Esophagus muscularis mucosa (tissue), 4 donors: Measurements from ENCODE around the gene PRDM2. TPM values are rescaled to one million over a fixed set of nuclear protein-coding genes. Genes with fewer than 3 reads are reported as not detected.
"Not testable (repeated sequence)": the region's sequence is repeated elsewhere in the genome, so short reads cannot be mapped to it uniquely, and the experiment has no call there.

ENCODE experiments used
- DNase-seq: peaks from one replicate; pipeline ENCODE4 v3.0.0-alpha.2; 2017; ENCODE audit errors: extremely low spot score
- H3K27ac ChIP-seq, 4 donors: fragments of 200-600 bp; sonication (generic); replicated peaks in 1 of 4; 1 replicate in 3 of 4; 2 replicates in 1 of 4; pipeline ENCODE4 v1.5.1; 2016 to 2019; ENCODE audit warnings: mild to moderate bottlenecking in 1 of 4
- H3K27me3 ChIP-seq, 4 donors: fragments of 200-600 bp; sonication (generic); one replicate each; pipeline versions ENCODE4 v1.5.1 to v1.6.0; 2016 to 2019
- H3K36me3 ChIP-seq, 4 donors: fragments of 200-600 bp; sonication (generic); one replicate each; pipeline ENCODE4 v1.5.1; 2016 to 2019
- H3K4me1 ChIP-seq, 4 donors: fragments of 200-600 bp; sonication (generic); one replicate each; pipeline ENCODE4 v1.5.1; 2016 to 2019
- H3K4me3 ChIP-seq, 4 donors: fragments of 200-600 bp; sonication (generic); 1 replicate in 2 of 4; 2 replicates in 2 of 4; pipeline ENCODE4 v1.5.1; 2016 to 2019; ENCODE audit warnings: mild to moderate bottlenecking in 4 of 4, moderate library complexity in 1 of 4
- H3K9me3 ChIP-seq, 4 donors: fragments of 200-600 bp; sonication (generic); 1 replicate in 3 of 4; 2 replicates in 1 of 4; pipeline ENCODE4 v1.5.1; 2016 to 2019
- CTCF ChIP-seq, 3 experiments: fragments of 200-600 bp in 2 of 3; fragments of 450-650 bp in 1 of 3; sonication (generic) in 2 of 3; IDR thresholded peaks; one replicate each; pipeline ENCODE4 v1.5.1; 2017 to 2019; ENCODE audit warnings: antibody characterized with exemption in 3 of 3, mild to moderate bottlenecking in 2 of 3, moderate library complexity in 1 of 3
- EP300 ChIP-seq: sonication (generic); formaldehyde crosslinking; IDR thresholded peaks from one replicate; pipeline ENCODE4 v1.6.1; 2017; ENCODE audit warnings: antibody characterized with exemption
- POLR2A ChIP-seq: fragments of 450-650 bp; IDR thresholded peaks from one replicate; pipeline ENCODE4 v1.6.1; 2017; ENCODE audit warnings: antibody characterized with exemption, moderate library complexity, mild to moderate bottlenecking, low read depth
- POLR2AphosphoS5 ChIP-seq, 2 donors: sonication (generic); formaldehyde crosslinking; IDR thresholded peaks; one replicate each; pipeline ENCODE4 v1.6.1; 2017; ENCODE audit warnings: antibody characterized with exemption in 2 of 2
- WGBS: methylation state at CpG from one replicate; pipeline ENCODE4 v1.1.5; 2018; 5-methylcytosine and 5-hydroxymethylcytosine counted together
- intact Hi-C: fragments of 100-400 bp; cut with DNase I; formaldehyde crosslinking; loops from one replicate; pipeline ENCODE4 v1.15.1; 2023
- total RNA-seq, 4 donors: library from RNA; depleted of rRNA; stranded (reverse); fragments of >200 nt; gene quantifications; one replicate each; pipeline versions ENCODE4 v1.1.0 to v1.2.1, GENCODE V29; 2016

The PRDM2 gene
- total RNA-seq, 4 donors from 2014 or later, result 32.5 to 54.6 (median 44.2) TPM

- Histone ChIP-seq H3K36me3 (no peaks in the 10 kb centered on the region), H3K4me1 (no peaks in the 10 kb centered on the region), H3K4me3 (no peak overlapping the region), H3K27me3 (no peaks in the 10 kb centered on the region), H3K27ac (no peak overlapping the region), H3K9me3 (no peaks in the 10 kb centered on the region)
- 50% methylated on average over 3 of the region's 5 CpGs for WGBS
- no peak for DNase-seq
- no peak for TF ChIP-seq EP300
- TF ChIP-seq CTCF (IDR thresholded peaks at IDR 0.05), result no peak
- no peak for TF ChIP-seq POLR2AphosphoS5 (IDR thresholded peaks at IDR 0.05)
- TF ChIP-seq POLR2A, result no peak
- intact Hi-C loops, result no loop called here
Observed at GRCh38 chr1:13674377-13674776, 25.6 kb upstream of the PRDM2 start.

- Histone ChIP-seq H3K36me3 (no peaks in the 10 kb centered on the region), H3K4me3 (no peak overlapping the region), H3K9me3 (no peaks in the 10 kb centered on the region), H3K4me1 (peaks cover 0 to 5% (median 0%) of the 10 kb centered on the region in 4 donors), H3K27me3 (no peaks in the 10 kb centered on the region), H3K27ac (no peak overlapping the region)
- WGBS, result 41% methylated on average over 3 of the region's 3 CpGs
- TF ChIP-seq EP300, result no peak
- TF ChIP-seq POLR2A, result no peak
- TF ChIP-seq CTCF (IDR thresholded peaks at IDR 0.05), result no peak
- intact Hi-C loops, result no loop called here
- no peak for DNase-seq
Observed at GRCh38 chr1:13675151-13675651, 24.8 kb upstream of the PRDM2 start.

- 90% methylated on average over 1 of the region's 1 CpG for WGBS
- no peak overlapping the region for H3K27ac ChIP-seq
- intact Hi-C loops, result no loop called here
- no peaks in the 10 kb centered on the region for H3K36me3 ChIP-seq
- no peaks in the 10 kb centered on the region for H3K9me3 ChIP-seq
- H3K4me3 ChIP-seq, result no peak overlapping the region
- H3K27me3 ChIP-seq, result no peaks in the 10 kb centered on the region
- TF ChIP-seq CTCF (IDR thresholded peaks at IDR 0.05) (no peak), POLR2A (no peak), EP300 (no peak), POLR2AphosphoS5 (IDR thresholded peaks at IDR 0.05) (no peak)
- no peak for DNase-seq
- H3K4me1 ChIP-seq, result peaks cover 0 to 7% (median 0%) of the 10 kb centered on the region in 4 donors
Observed at GRCh38 chr1:13677896-13678295, 22.1 kb upstream of the PRDM2 start.

GRCh38 chr1:13679651-13680050, 20.3 kb upstream of the PRDM2 start:
- Histone ChIP-seq H3K27ac (no peak overlapping the region), H3K4me3 (no peak overlapping the region), H3K36me3 (no peaks in the 10 kb centered on the region), H3K4me1 (peaks cover 0 to 7% (median 0%) of the 10 kb centered on the region in 4 donors), H3K9me3 (no peaks in the 10 kb centered on the region), H3K27me3 (no peaks in the 10 kb centered on the region)
- no peak for TF ChIP-seq POLR2A
- TF ChIP-seq CTCF (IDR thresholded peaks at IDR 0.05), result no peak
- no peak for TF ChIP-seq EP300
- no peak for TF ChIP-seq POLR2AphosphoS5 (IDR thresholded peaks at IDR 0.05)
- intact Hi-C loops, result no loop called here
- 49% methylated on average over 3 of the region's 3 CpGs for WGBS
- DNase-seq, result no peak

- intact Hi-C loops, DNase-seq: not testable (repeated sequence)
- 65% methylated on average over 8 of the region's 9 CpGs for WGBS
Observed at GRCh38 chr1:13680609-13681008, 19.4 kb upstream of the PRDM2 start.

More at GRCh38 chr1:13680609-13681008, 19.4 kb upstream of the PRDM2 start:
- not testable (repeated sequence) for H3K27me3 ChIP-seq, H3K27ac ChIP-seq, H3K4me1 ChIP-seq, H3K9me3 ChIP-seq, H3K36me3 ChIP-seq, H3K4me3 ChIP-seq
